GM18868 (cell line): ENCODE data around the gene KRT16.
"Not testable (repeated sequence)": the region's sequence is repeated elsewhere in the genome, so short reads cannot be mapped to it uniquely, and the experiment has no call there.

Experiments
- ATAC-seq: cut with Tn5 transposase; IDR thresholded peaks from one replicate; pipeline ENCODE4 v1.9.1; 2021; ENCODE audit warnings: mild to moderate bottlenecking, moderate library complexity; ENCODE audit not compliant: unreplicated experiment

The KRT16 gene

GRCh38 chr17:41585301-41586056 is 27.1 kb downstream of the KRT16 start:
- no peak for ATAC-seq

- not testable (repeated sequence) for ATAC-seq
Measured at GRCh38 chr17:41584331-41584927, 28.1 kb downstream of the KRT16 start.

- ATAC-seq = no peak
Measured at GRCh38 chr17:41583137-41584127, 29.1 kb downstream of the KRT16 start.

GRCh38 chr17:41582061-41582968 is 30.3 kb downstream of the KRT16 start:
- not testable (repeated sequence) for ATAC-seq

GRCh38 chr17:41581366-41582060 is 31.1 kb downstream of the KRT16 start:
- ATAC-seq = no peak

GRCh38 chr17:41580687-41581365 is 31.7 kb downstream of the KRT16 start:
- no peak for ATAC-seq

GRCh38 chr17:41580244-41580575 is 32.4 kb downstream of the KRT16 start:
- ATAC-seq = no peak

- ATAC-seq = no peak
Measured at GRCh38 chr17:41579484-41580243, 32.9 kb downstream of the KRT16 start.

- no peak for ATAC-seq
Measured at GRCh38 chr17:41578971-41579370, 33.6 kb downstream of the KRT16 start.

- ATAC-seq = no peak
Measured at GRCh38 chr17:41578538-41578937, 34.0 kb downstream of the KRT16 start.

- ATAC-seq = not testable (repeated sequence)
Measured at GRCh38 chr17:41576740-41577139, 35.8 kb downstream of the KRT16 start.

GRCh38 chr17:41575336-41575735 is 37.2 kb downstream of the KRT16 start:
- ATAC-seq = no peak

GRCh38 chr17:41571561-41572434 is 40.8 kb downstream of the KRT16 start, which contains the start of gene KRT9:
Gene KRT9 (minus strand): TSS chr17:41572059. CDS start chr17:41571992, 67 bp downstream.
- no peak for ATAC-seq

GRCh38 chr17:41567317-41567716 is 45.2 kb downstream of the KRT16 start:
- no peak for ATAC-seq

GRCh38 chr17:41565338-41565737 is 47.2 kb downstream of the KRT16 start:
- ATAC-seq = no peak

GRCh38 chr17:41563607-41564170 is 48.9 kb downstream of the KRT16 start:
- ATAC-seq = no peak

GRCh38 chr17:41561554-41561953 is 51.0 kb downstream of the KRT16 start:
- ATAC-seq = no peak
